NCI-H1930 (cell line): Measurements from ENCODE around the gene TARP.
A peak's percentile ranks its signal among the peaks of the same experiment; 100 is the strongest.

Experiments used
- DNase-seq, 2 experiments: peaks; one replicate each; lab custom pipeline; 2025; lab: John Stamatoyannopoulos, UW

The TARP gene

GRCh38 chr7:38215735-38216670, 57.4 kb downstream of the TARP start:
- DNase-seq, result peak; percentile 18 to 41

- no peak for DNase-seq
Measured at GRCh38 chr7:38215115-38215514, 58.3 kb downstream of the TARP start.

GRCh38 chr7:38211940-38212339, 61.5 kb downstream of the TARP start:
- no peak for DNase-seq

- no peak for DNase-seq
Measured at GRCh38 chr7:38211486-38211885, 62.0 kb downstream of the TARP start.
